MM.1S (cell line): Measurements from ENCODE around the gene ITGA3.

ENCODE experiments used
- DNase-seq: peaks from one replicate; pipeline ENCODE4 v3.0.0-alpha.2; 2015
- H2AFZ ChIP-seq: fragments of 300-600 bp; sonication (generic); 2 replicates; pipeline ENCODE4 v1.6.0; 2016; ENCODE audit warnings: antibody characterized with exemption, low read length
- H3F3A ChIP-seq: fragments of 300-600 bp; sonication (generic); 2 replicates; pipeline ENCODE4 v1.6.1; 2016; ENCODE audit warnings: mild to moderate bottlenecking, antibody characterized with exemption, low read length, moderate library complexity, mixed read lengths; ENCODE audit not compliant: insufficient read depth
- H3K27ac ChIP-seq: fragments of 300-600 bp; sonication (generic); 2 replicates; pipeline ENCODE4 v1.5.1; 2016; ENCODE audit warnings: mild to moderate bottlenecking, low read length
- H3K27me3 ChIP-seq: fragments of 300-600 bp; sonication (generic); replicated peaks from 2 replicates; pipeline ENCODE4 v1.6.0; 2016; ENCODE audit warnings: low read length; ENCODE audit not compliant: insufficient read depth
- H3K36me3 ChIP-seq: fragments of 300-600 bp; sonication (generic); replicated peaks from 2 replicates; pipeline ENCODE4 v1.6.1; 2016; ENCODE audit warnings: mild to moderate bottlenecking, low read length, mixed read lengths; ENCODE audit not compliant: insufficient read depth
- H3K4me1 ChIP-seq: fragments of 300-600 bp; sonication (generic); 2 replicates; pipeline ENCODE4 v1.6.1; 2016; ENCODE audit warnings: low read length, mixed read lengths
- H3K4me2 ChIP-seq: fragments of 300-600 bp; sonication (generic); 2 replicates; pipeline ENCODE4 v1.6.0; 2016; ENCODE audit warnings: low read depth, low read length
- H3K4me3 ChIP-seq: fragments of 300-600 bp; sonication (generic); 2 replicates; pipeline ENCODE4 v1.5.1; 2016; ENCODE audit warnings: low read length, mixed read lengths
- H3K79me2 ChIP-seq: fragments of 300-600 bp; sonication (generic); 2 replicates; pipeline ENCODE4 v1.6.1; 2016; ENCODE audit warnings: mixed run types, low read length, mixed read lengths
- H3K9ac ChIP-seq: fragments of 300-600 bp; sonication (generic); 2 replicates; pipeline ENCODE4 v1.6.1; 2016; ENCODE audit warnings: low read length, mixed read lengths
- H3K9me2 ChIP-seq: fragments of 300-600 bp; sonication (generic); replicated peaks from 2 replicates; pipeline ENCODE4 v1.6.1; 2016; ENCODE audit warnings: mild to moderate bottlenecking, low read length, mixed read lengths; ENCODE audit not compliant: insufficient read depth
- H3K9me3 ChIP-seq: fragments of 300-600 bp; sonication (generic); replicated peaks from 2 replicates; pipeline ENCODE4 v1.6.1; 2016; ENCODE audit warnings: mild to moderate bottlenecking, low read length, mixed read lengths; ENCODE audit not compliant: insufficient read depth
- H4K20me1 ChIP-seq: fragments of 300-600 bp; sonication (generic); 2 replicates; pipeline ENCODE4 v1.6.1; 2016; ENCODE audit warnings: mild to moderate bottlenecking, low read length, moderate library complexity, mixed read lengths; ENCODE audit not compliant: insufficient read depth
- EZH2 ChIP-seq: fragments of 300-600 bp; sonication (generic); optimal IDR thresholded peaks from 2 replicates; pipeline ENCODE3; 2017; ENCODE audit warnings: low read depth, mild to moderate bottlenecking, antibody characterized with exemption, low read length, mixed read lengths
- EZH2phosphoT487 ChIP-seq: fragments of 300-600 bp; sonication (generic); IDR thresholded peaks from 2 replicates; pipeline ENCODE4 v1.6.1; 2018; ENCODE audit warnings: antibody characterized with exemption, low read length
- TF ChIP-seq, protein P1 (sequence below): fragments of 300-600 bp; sonication (generic); IDR thresholded peaks from 2 replicates; pipeline ENCODE4 v1.5.1; 2016; ENCODE audit warnings: antibody characterized with exemption, low read length, mixed read lengths

Gene ITGA3

GRCh38 chr17:50045154-50045553, 10.8 kb upstream of the ITGA3 start:
- TF ChIP-seq, protein P1, sequence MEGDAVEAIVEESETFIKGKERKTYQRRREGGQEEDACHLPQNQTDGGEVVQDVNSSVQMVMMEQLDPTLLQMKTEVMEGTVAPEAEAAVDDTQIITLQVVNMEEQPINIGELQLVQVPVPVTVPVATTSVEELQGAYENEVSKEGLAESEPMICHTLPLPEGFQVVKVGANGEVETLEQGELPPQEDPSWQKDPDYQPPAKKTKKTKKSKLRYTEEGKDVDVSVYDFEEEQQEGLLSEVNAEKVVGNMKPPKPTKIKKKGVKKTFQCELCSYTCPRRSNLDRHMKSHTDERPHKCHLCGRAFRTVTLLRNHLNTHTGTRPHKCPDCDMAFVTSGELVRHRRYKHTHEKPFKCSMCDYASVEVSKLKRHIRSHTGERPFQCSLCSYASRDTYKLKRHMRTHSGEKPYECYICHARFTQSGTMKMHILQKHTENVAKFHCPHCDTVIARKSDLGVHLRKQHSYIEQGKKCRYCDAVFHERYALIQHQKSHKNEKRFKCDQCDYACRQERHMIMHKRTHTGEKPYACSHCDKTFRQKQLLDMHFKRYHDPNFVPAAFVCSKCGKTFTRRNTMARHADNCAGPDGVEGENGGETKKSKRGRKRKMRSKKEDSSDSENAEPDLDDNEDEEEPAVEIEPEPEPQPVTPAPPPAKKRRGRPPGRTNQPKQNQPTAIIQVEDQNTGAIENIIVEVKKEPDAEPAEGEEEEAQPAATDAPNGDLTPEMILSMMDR, result no peak
- TF ChIP-seq EZH2phosphoT487, result no peak
- TF ChIP-seq EZH2, result no peak
- Histone ChIP-seq H3K4me1 (no peaks in the 10 kb centered on the region), H3F3A (no peaks in the 10 kb centered on the region), H4K20me1 (no peaks in the 10 kb centered on the region), H2AFZ (no peak overlapping the region), H3K9me2 (no peaks in the 10 kb centered on the region), H3K79me2 (no peaks in the 10 kb centered on the region), H3K4me2 (no peak overlapping the region), H3K36me3 (no peaks in the 10 kb centered on the region), H3K27me3 (0 out of 2 replicates have a peak, but pooled peaks cover 4% of the 10 kb centered on the region), H3K4me3 (no peak overlapping the region), H3K27ac (no peak overlapping the region), H3K9me3 (no peaks in the 10 kb centered on the region), H3K9ac (no peak overlapping the region)
- no peak for DNase-seq

- Histone ChIP-seq H3K79me2 (no peaks in the 10 kb centered on the region), H3K4me2 (no peak overlapping the region), H3K27ac (no peak overlapping the region), H4K20me1 (no peaks in the 10 kb centered on the region), H3K9me3 (no peaks in the 10 kb centered on the region), H3K9ac (no peak overlapping the region), H3K4me1 (peaks cover 8% of the 10 kb centered on the region), H3K36me3 (no peaks in the 10 kb centered on the region), H2AFZ (no peak overlapping the region), H3K9me2 (no peaks in the 10 kb centered on the region), H3K27me3 (0 out of 2 replicates have a peak, but pooled peaks cover 4% of the 10 kb centered on the region), H3F3A (no peaks in the 10 kb centered on the region), H3K4me3 (no peak overlapping the region)
- TF ChIP-seq, protein P1, result no peak
- TF ChIP-seq EZH2phosphoT487 (no peak), EZH2 (no peak)
- no peak for DNase-seq
Observed at GRCh38 chr17:50046179-50046578, 9.7 kb upstream of the ITGA3 start.

GRCh38 chr17:50046667-50047066, 9.2 kb upstream of the ITGA3 start:
- no peak for DNase-seq
- no peak overlapping the region for H3K27ac ChIP-seq
- no peak overlapping the region for H3K4me2 ChIP-seq
- H3K9ac ChIP-seq, result no peak overlapping the region
- peaks cover 13% of the 10 kb centered on the region for H3K4me1 ChIP-seq
- H2AFZ ChIP-seq, result no peak overlapping the region
- H3K9me2 ChIP-seq, result no peaks in the 10 kb centered on the region
- TF ChIP-seq EZH2 (no peak), EZH2phosphoT487 (no peak)
- TF ChIP-seq, protein P1, result no peak
- H3K79me2 ChIP-seq, result no peaks in the 10 kb centered on the region
- 0 out of 2 replicates have a peak, but pooled peaks cover 4% of the 10 kb centered on the region for H3K27me3 ChIP-seq
- H3F3A ChIP-seq, result no peaks in the 10 kb centered on the region
- no peak overlapping the region for H3K4me3 ChIP-seq
- no peaks in the 10 kb centered on the region for H3K9me3 ChIP-seq
- H3K36me3 ChIP-seq, result no peaks in the 10 kb centered on the region
- H4K20me1 ChIP-seq, result no peaks in the 10 kb centered on the region
